HG02588 (cell line): ENCODE measurements around the gene PIGV.
A peak's percentile ranks its signal among the peaks of the same experiment; 100 is the strongest.
"Not testable (repeated sequence)": the region's sequence is repeated elsewhere in the genome, so short reads cannot be mapped to it uniquely, and the experiment has no call there.

Experiments used
- ATAC-seq: cut with Tn5 transposase; IDR thresholded peaks from one replicate; pipeline ENCODE4 v1.9.1; 2021; ENCODE audit warnings: mild to moderate bottlenecking, moderate library complexity; ENCODE audit not compliant: unreplicated experiment

PIGV gene

DNA sequence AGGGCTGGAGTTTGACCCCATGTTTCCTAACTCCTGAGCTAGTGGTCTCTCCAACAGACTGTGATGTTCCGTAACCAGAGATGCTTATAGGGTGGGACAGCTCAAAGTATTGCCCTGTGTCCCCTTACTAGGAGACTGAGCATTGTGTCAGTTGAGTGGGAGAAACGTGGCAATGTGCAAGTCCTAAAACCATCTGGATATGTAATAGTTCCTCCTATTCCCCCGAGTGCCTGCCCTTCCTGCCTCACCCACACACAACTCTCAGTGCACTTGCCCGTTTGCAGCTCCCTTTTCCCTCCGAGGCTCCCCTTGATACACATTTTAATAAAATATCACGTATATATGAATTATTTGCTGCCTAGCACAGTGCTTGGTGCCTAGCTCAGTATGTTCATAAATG is 3.4 kb downstream of the PIGV start:
- ATAC-seq, result no peak

GRCh38 chr1:26791626-26792025 is 3.9 kb downstream of the PIGV start:
- ATAC-seq, result no peak

- no peak for ATAC-seq
Measured at GRCh38 chr1:26792924-26793323, 5.2 kb downstream of the PIGV start.

- ATAC-seq, result no peak
Measured at GRCh38 chr1:26794391-26794790, 6.6 kb downstream of the PIGV start.

GRCh38 chr1:26797627-26798026 is 9.9 kb downstream of the PIGV start:
- no peak for ATAC-seq

GRCh38 chr1:26799479-26800142 is 11.9 kb downstream of the PIGV start:
- ATAC-seq, result no peak

DNA sequence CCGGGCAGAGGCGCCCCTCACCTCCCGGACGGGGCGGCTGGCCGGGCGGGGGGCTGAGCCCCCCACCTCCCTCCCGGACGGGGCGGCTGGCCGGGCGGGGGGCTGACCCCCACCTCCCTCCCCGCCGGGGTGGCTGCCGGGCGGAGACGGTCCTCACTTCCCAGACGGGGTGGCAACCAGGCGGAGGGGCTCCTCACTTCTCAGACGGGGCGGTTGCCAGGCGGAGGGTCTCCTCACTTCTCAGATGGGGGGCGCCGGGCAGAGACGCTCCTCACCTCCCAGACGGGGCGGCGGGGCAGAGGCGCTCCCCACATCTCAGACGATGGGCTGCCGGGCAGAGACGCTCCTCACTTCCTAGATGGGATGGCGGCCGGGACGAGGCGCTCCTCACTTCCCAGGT is 16.2 kb downstream of the PIGV start:
- ATAC-seq, result not testable (repeated sequence)

GRCh38 chr1:26810105-26810504 is 22.4 kb downstream of the PIGV start:
- not testable (repeated sequence) for ATAC-seq

DNA sequence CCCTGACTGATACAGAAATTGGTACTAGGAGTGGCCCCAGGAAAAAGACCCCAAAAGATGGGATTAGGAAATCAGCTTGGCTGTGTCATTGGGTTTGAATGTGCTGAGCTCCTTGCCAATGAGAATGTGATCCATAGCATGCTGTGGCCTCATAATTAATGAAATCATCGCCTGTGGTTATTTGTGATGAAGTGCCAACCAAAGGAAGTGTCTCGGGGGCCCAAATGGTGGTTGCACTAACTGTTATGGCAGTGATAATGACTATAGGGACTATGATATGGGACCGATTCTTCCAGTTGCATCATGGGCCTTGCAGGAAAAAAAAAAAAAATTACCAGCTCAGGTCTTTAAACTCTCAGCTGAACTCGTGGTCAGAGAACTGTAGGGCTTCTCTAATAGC is 23.3 kb downstream of the PIGV start:
- ATAC-seq, result no peak

GRCh38 chr1:26811708-26812107 is 24.0 kb downstream of the PIGV start:
- no peak for ATAC-seq

DNA sequence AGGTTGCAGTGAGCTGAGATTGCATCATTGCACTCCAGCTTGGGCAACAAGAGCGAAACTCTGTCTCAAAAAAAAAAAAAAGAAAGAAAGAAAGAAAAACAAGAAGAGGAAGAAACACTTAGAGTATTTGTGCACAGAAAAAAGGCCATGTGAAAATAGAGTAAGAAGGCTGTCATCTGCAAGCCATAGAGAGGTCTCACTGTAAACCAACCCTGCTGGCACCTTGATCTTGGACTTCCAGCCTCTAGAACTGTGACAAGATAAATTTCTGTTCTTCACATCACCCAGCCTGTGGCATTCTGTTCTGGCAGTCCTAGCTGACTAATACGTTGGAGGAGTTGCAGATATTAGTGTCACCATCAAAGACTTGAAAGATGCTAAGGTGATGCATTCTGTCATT is 26.6 kb downstream of the PIGV start:
- ATAC-seq, result no peak

GRCh38 chr1:26814893-26815292 is 27.1 kb downstream of the PIGV start:
- ATAC-seq, result no peak

- peak; percentile 78 for ATAC-seq
Measured at GRCh38 chr1:26820784-26821269, 33.1 kb downstream of the PIGV start.

DNA sequence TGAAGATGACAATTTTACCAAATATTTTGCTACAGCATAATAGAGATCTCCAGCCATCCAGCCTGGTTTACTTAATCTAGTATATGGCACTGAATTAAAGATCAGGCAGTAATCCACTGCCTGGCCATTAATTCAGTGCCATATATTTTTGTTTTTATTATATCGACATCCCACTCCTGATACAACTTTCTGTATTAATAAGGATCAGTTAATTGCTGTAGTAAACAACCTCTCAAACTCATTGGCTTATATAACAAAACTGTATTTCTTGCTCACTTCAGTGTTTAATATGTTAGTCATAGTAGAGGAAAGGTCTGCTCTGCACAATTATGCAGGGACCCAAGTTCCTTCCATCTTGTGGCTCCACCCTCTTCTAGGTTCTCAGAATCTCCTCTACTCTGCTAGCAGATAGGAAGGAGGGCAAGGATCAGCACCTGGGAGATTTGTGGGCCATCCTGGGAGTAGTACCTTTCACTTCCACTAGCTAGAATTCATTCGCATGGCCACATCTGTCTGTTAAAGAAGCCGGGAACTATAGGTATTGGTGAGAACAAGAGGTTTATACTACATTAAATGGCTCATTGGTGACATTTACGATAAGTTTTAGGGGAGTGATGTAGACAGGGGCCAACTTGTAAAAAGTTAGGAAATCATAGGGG is 35.1 kb downstream of the PIGV start:
- ATAC-seq, result no peak

DNA sequence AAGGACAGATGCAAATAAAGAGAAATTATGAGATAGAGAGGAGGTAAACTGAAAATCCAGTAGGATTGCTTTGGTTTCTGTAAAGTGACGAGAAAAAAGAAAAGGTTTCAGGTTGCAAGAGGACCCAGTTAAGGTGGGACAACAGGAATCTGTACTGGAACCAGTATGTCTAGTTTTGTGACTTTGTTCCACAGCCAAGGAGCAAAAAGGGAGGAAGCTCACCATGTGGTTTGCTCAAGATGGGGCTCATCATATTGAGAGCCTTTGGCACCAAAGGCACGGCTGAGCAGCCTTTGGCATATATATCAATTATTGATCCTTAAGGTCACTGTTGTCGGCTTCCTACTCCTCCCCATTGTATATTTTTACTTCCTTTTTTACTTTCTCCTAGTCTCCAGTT is 37.0 kb downstream of the PIGV start:
- ATAC-seq, result no peak

GRCh38 chr1:26826261-26827105 is 38.7 kb downstream of the PIGV start, which contains the start of gene ZDHHC18:
ZDHHC18 (plus strand) TSS chr1:26826688; CDS start chr1:26826805, 117 bp downstream.
- ATAC-seq, result peak; percentile 80

DNA sequence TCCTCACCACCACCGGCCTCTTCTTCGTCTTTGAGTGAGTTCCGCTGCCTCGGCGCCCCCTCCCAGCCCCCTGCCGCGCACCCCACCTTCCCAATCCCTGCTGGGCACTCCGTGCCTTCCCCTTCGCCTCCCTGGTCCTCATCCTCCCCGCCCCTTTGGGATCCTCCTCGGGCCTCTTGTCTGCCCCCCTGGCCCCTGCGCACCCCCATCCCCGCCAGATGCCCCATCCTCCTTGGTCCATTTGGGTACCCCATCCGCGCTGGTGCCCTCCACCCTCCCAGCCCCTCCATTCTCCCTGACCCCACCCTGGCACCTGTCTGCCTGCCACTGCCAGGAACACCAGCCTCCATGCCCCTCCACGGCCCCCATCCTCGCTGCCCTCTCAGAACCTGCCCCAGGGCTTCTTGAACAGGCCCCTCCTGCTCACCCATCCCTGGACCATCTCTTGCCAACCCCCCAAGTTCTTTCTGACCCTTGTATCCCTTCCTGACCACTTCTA is 39.4 kb downstream of the PIGV start:
- no peak for ATAC-seq

DNA sequence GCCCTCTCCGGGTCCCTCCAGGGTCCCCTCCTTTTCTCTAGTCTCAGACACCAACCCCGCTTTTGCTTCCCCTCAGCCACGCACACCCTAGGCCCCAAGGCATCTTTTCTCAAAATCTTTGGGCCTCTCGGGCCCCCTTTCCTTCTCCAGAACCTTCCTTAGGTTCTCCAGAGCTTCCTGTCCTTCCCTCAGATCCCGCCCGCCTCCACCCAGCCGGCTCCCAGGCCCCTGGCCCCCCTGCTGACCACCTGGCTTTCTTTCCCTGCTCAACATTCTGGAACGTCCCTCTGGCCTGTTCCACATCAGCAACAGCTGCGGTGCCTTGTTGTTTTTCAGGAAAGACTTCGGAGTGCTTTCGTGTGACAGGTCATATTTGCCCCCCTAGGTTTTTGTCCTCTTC is 39.9 kb downstream of the PIGV start:
- ATAC-seq, result no peak

DNA sequence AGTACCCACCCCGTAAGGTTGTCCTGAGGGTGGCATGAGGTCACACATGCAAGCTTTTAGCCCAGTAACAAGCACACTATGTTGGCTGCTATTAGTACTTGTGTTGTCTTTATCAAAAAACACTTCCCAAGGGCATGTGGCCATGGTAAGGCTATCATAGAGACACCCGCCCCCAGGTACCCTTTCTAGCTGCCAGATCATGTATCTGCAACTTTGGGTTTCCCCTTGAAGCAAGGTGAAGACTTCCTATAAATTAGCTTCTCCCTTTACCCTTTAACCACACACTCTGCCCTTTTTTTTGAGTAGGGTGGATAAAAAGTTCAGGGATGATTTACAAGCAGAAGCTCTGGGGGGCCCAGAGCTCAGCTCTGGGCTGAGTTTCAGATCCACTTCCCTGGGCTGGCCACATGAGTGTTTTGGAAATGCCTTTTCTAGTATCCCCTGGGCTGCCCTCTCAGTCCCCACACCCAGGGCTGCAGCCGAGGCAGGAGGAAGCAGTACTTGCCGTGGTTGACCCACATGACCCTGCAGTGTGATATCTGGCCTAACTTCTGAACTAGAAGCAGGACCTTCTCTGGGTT is 40.8 kb downstream of the PIGV start:
- ATAC-seq, result no peak

DNA sequence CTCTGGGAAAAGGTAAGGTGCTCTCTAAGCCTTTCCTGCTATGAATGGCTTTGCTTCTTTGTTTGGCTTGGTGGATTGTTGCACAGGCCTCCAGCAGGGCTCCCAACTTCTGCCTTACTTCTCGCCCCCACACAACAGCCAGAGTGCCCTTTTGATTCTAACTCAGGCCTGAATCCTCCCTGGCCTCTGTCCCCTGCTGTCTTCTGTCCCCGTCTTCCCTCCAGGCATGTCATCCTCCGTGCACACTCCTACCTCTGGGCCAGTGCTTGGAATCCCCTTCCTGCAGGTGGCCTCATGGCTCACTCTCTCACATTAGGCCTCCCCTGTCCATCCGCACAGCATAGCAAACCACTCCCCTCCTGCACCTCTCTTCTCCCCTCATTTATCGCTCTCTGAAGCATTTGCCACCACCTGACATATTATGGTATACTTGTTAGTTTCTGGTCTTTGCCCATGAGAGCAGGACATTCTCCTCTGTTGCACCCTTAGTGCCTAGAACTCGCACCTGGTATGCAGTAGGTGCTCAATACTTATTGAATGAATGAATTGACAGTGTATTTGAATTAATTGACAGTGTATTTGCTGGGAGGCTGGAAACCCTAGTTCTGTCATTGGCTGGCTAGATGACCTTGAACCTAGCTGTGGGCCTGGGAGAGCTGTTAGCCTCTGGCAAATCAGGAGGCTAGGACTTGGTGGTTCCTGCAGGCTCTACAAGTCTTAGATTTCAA is 41.6 kb downstream of the PIGV start:
- no peak for ATAC-seq
